SK-N-SH (cell line): ENCODE results near the gene NFATC4. TPM values are rescaled to one million over a fixed set of nuclear protein-coding genes. Genes with fewer than 3 reads are reported as not detected.
A peak's percentile ranks its signal among the peaks of the same experiment; 100 is the strongest.
"Not testable (repeated sequence)": the region's sequence is repeated elsewhere in the genome, so short reads cannot be mapped to it uniquely, and the experiment has no call there.

Experiments
- CTCF ChIA-PET: fragments of 300-600, 350-600 bp; formaldehyde crosslinking; extraction: SDS; loops from one replicate; lab custom pipeline; 2021; lab: Yijun Ruan, JAX
- POLR2A ChIA-PET: fragments of 350-600 bp; sonication (Branson Sonifier 250); formaldehyde crosslinking; extraction: SDS; loops from one replicate; lab custom pipeline; 2020; ENCODE audit warnings: antibody characterized with exemption, inconsistent platforms; lab: Yijun Ruan, JAX
- DNase-seq: peaks from one replicate; pipeline ENCODE4 v3.0.0; 2012
- H2AFZ ChIP-seq: fragments of 200-600 bp; sonication (generic); 2 replicates; pipeline ENCODE4 v1.8.1; 2016; ENCODE audit warnings: antibody characterized with exemption, mild to moderate bottlenecking, low read depth
- H3F3A ChIP-seq: fragments of 200-600 bp; sonication (generic); replicated peaks from 2 replicates; pipeline ENCODE3; 2016; ENCODE audit warnings: antibody characterized with exemption, mild to moderate bottlenecking; ENCODE audit not compliant: insufficient read depth
- H3K27ac ChIP-seq, 2 experiments: fragments of 200-500 bp in 1 of 2; fragments of 200-600 bp in 1 of 2; sonication (Bioruptor generic) in 1 of 2; sonication (generic), shearing (Covaris generic) in 1 of 2; 2 replicates each; pipeline versions ENCODE4 v1.5.1 to v1.6.1; 2014 to 2016; ENCODE audit warnings: low read depth in 2 of 2, inconsistent platforms in 1 of 2, low read length in 1 of 2, mild to moderate bottlenecking in 1 of 2, mixed read lengths in 1 of 2
- H3K27me3 ChIP-seq: fragments of 200-600 bp; sonication (generic), shearing (Covaris generic); 2 replicates; pipeline ENCODE4 v1.6.1; 2016; ENCODE audit warnings: mixed run types; ENCODE audit not compliant: insufficient read depth
- H3K36me3 ChIP-seq, 2 experiments: fragments of 200-500 bp in 1 of 2; fragments of 200-600 bp in 1 of 2; sonication (Bioruptor generic) in 1 of 2; sonication (generic) in 1 of 2; replicated peaks in 1 of 2; 2 replicates each; pipeline versions ENCODE3 to v1.5.1; 2014 to 2016; ENCODE audit warnings: low read length in 1 of 2, mild to moderate bottlenecking in 1 of 2; ENCODE audit not compliant: insufficient read depth in 2 of 2, control insufficient read depth in 1 of 2
- H3K4me1 ChIP-seq, 2 experiments: fragments of 200-500 bp in 1 of 2; fragments of 200-600 bp in 1 of 2; sonication (Bioruptor generic) in 1 of 2; sonication (generic), shearing (Covaris generic) in 1 of 2; 2 replicates each; pipeline versions ENCODE4 v1.5.1 to v1.6.1; 2014 to 2016; ENCODE audit warnings: low read depth in 1 of 2, low read length in 1 of 2, mixed run types in 1 of 2; ENCODE audit not compliant: insufficient read depth in 2 of 2, control insufficient read depth in 1 of 2
- H3K4me2 ChIP-seq: fragments of 200-600 bp; sonication (generic), shearing (Covaris generic); 2 replicates; pipeline ENCODE4 v1.6.1; 2017; ENCODE audit warnings: mixed run types
- H3K4me3 ChIP-seq, 2 experiments: fragments of 200-500 bp in 1 of 2; fragments of 200-600 bp in 1 of 2; sonication (Bioruptor generic) in 1 of 2; sonication (generic), shearing (Covaris generic) in 1 of 2; 2 replicates each; pipeline versions ENCODE4 v1.5.1 to v1.8.1; 2014 to 2016; ENCODE audit warnings: low read depth in 2 of 2, inconsistent platforms in 1 of 2, low read length in 1 of 2, mild to moderate bottlenecking in 1 of 2, mixed read lengths in 1 of 2, moderate library complexity in 1 of 2
- H3K79me2 ChIP-seq: fragments of 200-600 bp; sonication (generic); 2 replicates; pipeline ENCODE4 v1.8.1; 2017; ENCODE audit warnings: mild to moderate bottlenecking; ENCODE audit not compliant: insufficient read depth
- H3K9ac ChIP-seq: fragments of 200-600 bp; sonication (generic); 2 replicates; pipeline ENCODE4 v1.6.1; 2017; ENCODE audit warnings: mixed run types
- H3K9me2 ChIP-seq: fragments of 200-600 bp; sonication (generic); 2 replicates; pipeline ENCODE4 v1.6.1; 2017; ENCODE audit warnings: mixed run types
- H3K9me3 ChIP-seq: fragments of 200-600 bp; sonication (generic); 2 replicates; pipeline ENCODE4 v1.6.1; 2017; ENCODE audit warnings: mixed run types, mild to moderate bottlenecking, moderate library complexity
- H4K20me1 ChIP-seq: fragments of 200-600 bp; sonication (generic); 2 replicates; pipeline ENCODE4 v1.6.1; 2017; ENCODE audit warnings: mild to moderate bottlenecking, mixed run types; ENCODE audit not compliant: insufficient read depth
- CTCF ChIP-seq: fragments of 200-600 bp; sonication (generic); IDR thresholded peaks from 2 replicates; pipeline ENCODE4 v1.6.1; 2017; ENCODE audit warnings: antibody characterized with exemption, mild to moderate bottlenecking, moderate library complexity
- FOSL2 ChIP-seq: IDR thresholded peaks from 2 replicates; pipeline ENCODE4 v1.4.0; 2012; ENCODE audit warnings: low read depth, mild to moderate bottlenecking, moderate library complexity, borderline replicate concordance
- MEF2A ChIP-seq: IDR thresholded peaks from 2 replicates; pipeline ENCODE4 v1.4.0; 2012; ENCODE audit warnings: low read depth, borderline replicate concordance
- MXI1 ChIP-seq: IDR thresholded peaks from 2 replicates; pipeline ENCODE4 v1.6.1; 2012; ENCODE audit warnings: mild to moderate bottlenecking, low read depth, low read length, improper control_type of control experiment
- PBX3 ChIP-seq: IDR thresholded peaks from 2 replicates; pipeline ENCODE4; 2012
- POLR2AphosphoS5 ChIP-seq: IDR thresholded peaks from 2 replicates; pipeline ENCODE4 v1.6.1; 2012; ENCODE audit warnings: low read depth, low read length
- RAD21 ChIP-seq: IDR thresholded peaks from 2 replicates; pipeline ENCODE4 v1.6.1; 2012; ENCODE audit warnings: mild to moderate bottlenecking, low read length
- RFX5 ChIP-seq: IDR thresholded peaks from 2 replicates; pipeline ENCODE4 v1.6.1; 2012; ENCODE audit warnings: mild to moderate bottlenecking, improper control_type of control experiment, low read length
- WGBS: methylation state at CpG from one replicate; pipeline ENCODE4 v1.1.6; 2017; ENCODE audit warnings: low lambda C conversion rate; 5-methylcytosine and 5-hydroxymethylcytosine counted together
- polyA plus RNA-seq, 3 experiments: library from polyadenylated mRNA; depleted of rRNA; stranded (reverse); fragments of >200 nt; gene quantifications; 2 replicates each; pipeline ENCODE4 v1.2.3, GENCODE V29; 2012

NFATC4 gene
- polyA plus RNA-seq, 1 of the 3 experiments (the other 2 are of a cell fraction) = 25.3 TPM

- no peaks in the 10 kb centered on the region for H3F3A ChIP-seq
- H3K79me2 ChIP-seq = no peaks in the 10 kb centered on the region
- POLR2A ChIA-PET = interaction anchor here (0.6 kb wide), 1 partner anchor 17 kb away, joined by 3 read pairs; the partner anchor contains the start of gene NFATC4
- H3K36me3 ChIP-seq = no peaks in the 10 kb centered on the region
- TF ChIP-seq PBX3 (no peak), RAD21 (peak; percentile 26; the same call in 1 of the 2 replicates), CTCF (peak; percentile 17; the same call in 1 of the 2 replicates)
- no peaks in the 10 kb centered on the region; a peak in 1 of 4 replicates for H3K4me1 ChIP-seq
- no peak overlapping the region for H3K4me2 ChIP-seq
- H3K9me2 ChIP-seq = no peaks in the 10 kb centered on the region
- no peaks in the 10 kb centered on the region for H3K9me3 ChIP-seq
- DNase-seq = no peak
- no peak overlapping the region for H3K27ac ChIP-seq
- 14% methylated on average over 4 of the region's 4 CpGs for WGBS
- H2AFZ ChIP-seq = no peak overlapping the region
- no peak overlapping the region for H3K4me3 ChIP-seq
- H3K27me3 ChIP-seq = peaks cover 64% of the 10 kb centered on the region
- CTCF ChIA-PET = interaction anchor here (0.9 to 5.0 kb wide), 13 partner anchors 10 to 109 kb away, joined by 3 to 32 read pairs (median 4); partner anchors contain the start of genes ADCY4, RIPK3 and TINF2
- H4K20me1 ChIP-seq = no peaks in the 10 kb centered on the region
- H3K9ac ChIP-seq = no peak overlapping the region
Measured at GRCh38 chr14:24351517-24351916, 16.5 kb upstream of the NFATC4 start.

GRCh38 chr14:24353559-24354481 lies 14.2 kb upstream of the NFATC4 start:
- H2AFZ ChIP-seq = no peak overlapping the region
- H3K4me3 ChIP-seq = no peak overlapping the region
- TF ChIP-seq MEF2A (no peak), RFX5 (no peak), POLR2AphosphoS5 (no peak), FOSL2 (no peak), MXI1 (no peak)
- H3K4me1 ChIP-seq = no peaks in the 10 kb centered on the region; a peak in 1 of 4 replicates
- no peaks in the 10 kb centered on the region for H3K79me2 ChIP-seq
- H3F3A ChIP-seq = no peaks in the 10 kb centered on the region
- H4K20me1 ChIP-seq = no peaks in the 10 kb centered on the region
- peaks cover 57% of the 10 kb centered on the region for H3K27me3 ChIP-seq
- H3K27ac ChIP-seq = no peak overlapping the region
- POLR2A ChIA-PET = no interaction called here
- CTCF ChIA-PET = interaction anchor here (1.3 to 5.0 kb wide), 3 partner anchors 12 to 20 kb away, joined by 4 to 32 read pairs (median 21); partner anchors contain the start of gene ADCY4
- no peak overlapping the region for H3K4me2 ChIP-seq
- no peaks in the 10 kb centered on the region for H3K9me3 ChIP-seq
- 49% methylated on average over 5 of the region's 5 CpGs for WGBS
- H3K36me3 ChIP-seq = no peaks in the 10 kb centered on the region
- no peaks in the 10 kb centered on the region for H3K9me2 ChIP-seq
- no peak for DNase-seq
- H3K9ac ChIP-seq = no peak overlapping the region

- H3K36me3 ChIP-seq, H3K27ac ChIP-seq, H3K4me1 ChIP-seq, H3F3A ChIP-seq, H3K4me3 ChIP-seq, H3K9ac ChIP-seq, H3K9me3 ChIP-seq, H3K9me2 ChIP-seq, H3K79me2 ChIP-seq, H4K20me1 ChIP-seq, H3K4me2 ChIP-seq, DNase-seq, POLR2A ChIA-PET, H2AFZ ChIP-seq: not testable (repeated sequence)
- WGBS = 57% methylated on average over 3 of the region's 3 CpGs
- H3K27me3 ChIP-seq = peaks cover 54% of the 10 kb centered on the region
- CTCF ChIA-PET = interaction anchor here (1.3 to 3.5 kb wide), 2 partner anchors 12 to 21 kb away, joined by 4 to 21 read pairs; no protein-coding TSS in a partner anchor
Measured at GRCh38 chr14:24354482-24354825, 13.5 kb upstream of the NFATC4 start.
